A549 (cell line): ENCODE results near the gene PTPRD.

Experiments used
- CHD2 ChIP-seq: fragments of 150-350 bp; IDR thresholded peaks from 2 replicates; pipeline ENCODE4 v1.6.1; 2014; ENCODE audit warnings: low read length; ENCODE audit not compliant: partially characterized antibody
- EHMT2 ChIP-seq: fragments of 200-600 bp; sonication (generic); IDR thresholded peaks from 2 replicates; pipeline ENCODE4 v1.6.1; 2016; ENCODE audit warnings: antibody characterized with exemption, low read depth, mild to moderate bottlenecking, moderate library complexity
- POLR2A ChIP-seq: IDR thresholded peaks from 2 replicates; pipeline ENCODE4 v1.6.1; 2012; ENCODE audit warnings: mild to moderate bottlenecking, low read length
- RAD21 ChIP-seq, 2 experiments: fragments of >200 bp in 1 of 2; sonication (Bioruptor Twin) in 1 of 2; formaldehyde crosslinking in 1 of 2; IDR thresholded peaks in 1 of 2; conservative IDR thresholded peaks in 1 of 2; 2 replicates in 1 of 2; 3 replicates in 1 of 2; pipeline ENCODE4 v1.6.1; 2012 to 2018; ENCODE audit warnings: inconsistent platforms in 1 of 2
- ZC3H11A ChIP-seq: fragments of 450-650 bp; IDR thresholded peaks from 2 replicates; pipeline ENCODE4 v1.6.1; 2014; ENCODE audit warnings: antibody characterized with exemption, mild to moderate bottlenecking
- TF ChIP-seq, protein P1 (sequence below): fragments of >200 bp; sonication (Bioruptor Twin); formaldehyde crosslinking; IDR thresholded peaks from 3 replicates; pipeline ENCODE4 v1.5.1; 2016

DNA sequence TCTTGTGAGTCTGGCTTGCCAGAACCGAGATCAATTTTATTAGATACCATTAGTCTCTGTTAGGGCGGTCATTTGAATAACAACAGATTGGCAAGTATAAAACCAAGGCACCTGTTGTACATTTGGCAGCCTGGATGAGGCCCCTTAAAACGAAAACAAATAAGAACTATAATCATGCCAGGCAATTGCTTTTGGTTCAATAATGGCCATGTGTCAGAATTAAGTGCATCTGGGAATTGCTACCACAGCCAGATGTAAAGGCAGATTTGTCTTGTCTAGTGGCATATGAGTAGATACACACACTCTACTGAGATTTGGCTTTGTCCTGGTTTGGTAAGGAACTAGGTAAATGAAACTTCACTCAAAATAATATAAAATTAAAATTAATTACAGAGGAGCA is 1767.0 kb downstream of the PTPRD start:
- no peak for TF ChIP-seq CHD2
- no peak for TF ChIP-seq RAD21 (conservative IDR thresholded peaks at IDR 0.05 in 1 of 2, IDR thresholded peaks at IDR 0.05 in 1 of 2)
- TF ChIP-seq, protein P1, sequence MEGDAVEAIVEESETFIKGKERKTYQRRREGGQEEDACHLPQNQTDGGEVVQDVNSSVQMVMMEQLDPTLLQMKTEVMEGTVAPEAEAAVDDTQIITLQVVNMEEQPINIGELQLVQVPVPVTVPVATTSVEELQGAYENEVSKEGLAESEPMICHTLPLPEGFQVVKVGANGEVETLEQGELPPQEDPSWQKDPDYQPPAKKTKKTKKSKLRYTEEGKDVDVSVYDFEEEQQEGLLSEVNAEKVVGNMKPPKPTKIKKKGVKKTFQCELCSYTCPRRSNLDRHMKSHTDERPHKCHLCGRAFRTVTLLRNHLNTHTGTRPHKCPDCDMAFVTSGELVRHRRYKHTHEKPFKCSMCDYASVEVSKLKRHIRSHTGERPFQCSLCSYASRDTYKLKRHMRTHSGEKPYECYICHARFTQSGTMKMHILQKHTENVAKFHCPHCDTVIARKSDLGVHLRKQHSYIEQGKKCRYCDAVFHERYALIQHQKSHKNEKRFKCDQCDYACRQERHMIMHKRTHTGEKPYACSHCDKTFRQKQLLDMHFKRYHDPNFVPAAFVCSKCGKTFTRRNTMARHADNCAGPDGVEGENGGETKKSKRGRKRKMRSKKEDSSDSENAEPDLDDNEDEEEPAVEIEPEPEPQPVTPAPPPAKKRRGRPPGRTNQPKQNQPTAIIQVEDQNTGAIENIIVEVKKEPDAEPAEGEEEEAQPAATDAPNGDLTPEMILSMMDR = no peak
- TF ChIP-seq EHMT2 = no peak
- TF ChIP-seq POLR2A = no peak
- TF ChIP-seq ZC3H11A = no peak
